Subcutaneous abdominal adipose tissue (tissue), 5 donors: Measurements from ENCODE around the gene CSNK2B.

Experiments used
- H3K27ac ChIP-seq: one replicate; pipeline ENCODE4 v1.7.0; 2013; ENCODE audit warnings: low read depth, mild to moderate bottlenecking, inconsistent platforms, low read length, moderate library complexity
- H3K27me3 ChIP-seq, 5 donors: one replicate each; pipeline ENCODE4 v1.7.0; 2013; ENCODE audit warnings: low read length in 5 of 5, inconsistent platforms in 1 of 5; ENCODE audit not compliant: control insufficient read depth in 5 of 5, insufficient read depth in 4 of 5
- H3K36me3 ChIP-seq, 5 donors: one replicate each; pipeline ENCODE4 v1.7.0; 2013; ENCODE audit warnings: low read length in 5 of 5; ENCODE audit not compliant: control insufficient read depth in 5 of 5, insufficient read depth in 5 of 5
- H3K4me1 ChIP-seq, 5 donors: one replicate each; pipeline ENCODE4 v1.7.0; 2013; ENCODE audit warnings: low read length in 5 of 5, mild to moderate bottlenecking in 3 of 5, moderate library complexity in 1 of 5; ENCODE audit not compliant: control insufficient read depth in 5 of 5, insufficient read depth in 5 of 5
- H3K4me3 ChIP-seq, 5 donors: one replicate each; pipeline ENCODE4 v1.7.0; 2013; ENCODE audit warnings: low read length in 5 of 5, low read depth in 1 of 5
- H3K9ac ChIP-seq, 5 donors: one replicate each; pipeline ENCODE4 v1.7.0; 2013; ENCODE audit warnings: low read length in 5 of 5, mild to moderate bottlenecking in 4 of 5, moderate library complexity in 3 of 5
- H3K9me3 ChIP-seq, 5 donors: one replicate each; pipeline ENCODE4 v1.7.0; 2013; ENCODE audit warnings: low read length in 5 of 5; ENCODE audit not compliant: control insufficient read depth in 5 of 5
- donor health status: healthy.
- donor health status: healthy.
- donor health status: healthy.
- donor health status: healthy.
- donor health status: healthy.

Gene CSNK2B

DNA sequence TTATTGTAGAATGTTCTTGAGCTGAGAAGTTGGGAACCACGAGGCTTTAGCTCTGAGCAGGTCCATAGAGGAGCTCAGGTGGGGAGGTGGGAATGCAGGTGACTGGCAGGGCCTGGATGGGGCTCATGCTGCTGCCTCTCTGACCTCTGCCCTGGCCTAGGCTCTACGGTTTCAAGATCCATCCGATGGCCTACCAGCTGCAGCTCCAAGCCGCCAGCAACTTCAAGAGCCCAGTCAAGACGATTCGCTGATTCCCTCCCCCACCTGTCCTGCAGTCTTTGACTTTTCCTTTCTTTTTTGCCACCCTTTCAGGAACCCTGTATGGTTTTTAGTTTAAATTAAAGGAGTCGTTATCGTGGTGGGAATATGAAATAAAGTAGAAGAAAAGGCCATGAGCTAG, 3.8 kb downstream of the CSNK2B start, which contains the start of gene LY6G5B:
LY6G5B (plus strand) TSS at position 301 of the 400 bp plus-strand sequence. CDS start 975 bp downstream, outside the sequence.
- Histone ChIP-seq H3K4me3 (no peak within 1 kb of the TSS), H3K9ac (no peak within 1 kb of the TSS), H3K27me3 (no peaks in the 10 kb centered on the region), H3K27ac (no peak within 1 kb of the TSS), H3K9me3 (no peaks in the 10 kb centered on the region), H3K36me3 (peaks cover 6 to 66% (median 61%) of the 10 kb centered on the region in 5 donors), H3K4me1 (peaks cover 9 to 24% (median 12%) of the 10 kb centered on the region in 5 donors)

DNA sequence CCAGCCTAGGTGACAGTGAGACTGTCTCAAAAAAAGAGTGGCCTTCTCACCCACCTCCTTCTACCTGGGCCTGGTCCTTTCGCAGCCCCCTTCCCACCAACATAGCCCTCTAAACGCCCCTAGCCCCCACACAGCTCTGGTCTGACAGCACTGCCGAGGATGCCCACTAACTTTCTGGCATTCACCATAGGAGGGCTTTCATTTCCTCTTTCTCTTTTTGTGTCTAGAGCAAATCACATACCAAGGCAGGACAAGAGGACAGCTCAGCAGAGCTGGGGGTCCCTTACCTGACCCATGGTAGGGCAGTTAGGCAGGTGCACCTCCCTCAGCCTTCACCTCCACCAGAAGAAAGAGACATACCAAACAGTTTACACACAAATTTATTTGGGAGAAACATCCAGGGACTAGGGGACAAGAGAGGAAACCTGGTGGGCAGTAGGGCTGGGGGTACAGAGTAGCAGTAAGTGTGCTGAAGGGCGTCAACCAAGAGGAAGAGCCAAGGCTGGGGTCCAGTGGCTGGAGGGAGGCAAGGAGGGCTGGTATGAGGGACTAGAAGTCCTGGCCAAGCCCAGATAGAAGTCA, 10.5 kb downstream of the CSNK2B start:
- Histone ChIP-seq H3K36me3 (peaks cover 2 to 30% (median 23%) of the 10 kb centered on the region in 5 donors), H3K4me1 (peaks cover 0 to 14% (median 14%) of the 10 kb centered on the region in 5 donors), H3K4me3 (no peak overlapping the region), H3K27ac (no peak overlapping the region), H3K9me3 (no peaks in the 10 kb centered on the region), H3K27me3 (no peaks in the 10 kb centered on the region), H3K9ac (no peak overlapping the region)

DNA sequence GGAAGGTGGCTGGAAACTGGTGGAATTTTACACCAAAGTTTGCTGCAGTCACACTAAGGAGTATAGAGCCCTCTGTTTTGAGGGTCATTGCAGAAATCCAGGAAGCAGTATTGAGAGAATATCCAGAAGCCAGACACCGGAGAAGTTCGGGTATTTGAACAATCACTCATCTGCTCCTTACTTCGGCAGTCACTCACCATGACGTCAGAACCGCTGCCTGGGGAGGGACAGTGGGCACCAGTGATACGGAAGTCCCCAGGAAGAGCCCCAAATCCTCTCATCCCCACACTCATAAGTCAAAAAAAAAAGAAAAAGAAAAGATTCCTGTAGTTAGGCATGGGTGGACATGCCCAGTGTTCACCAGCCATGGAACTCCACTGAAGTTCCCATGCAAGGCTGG, 11.0 kb downstream of the CSNK2B start:
- Histone ChIP-seq H3K27me3 (no peaks in the 10 kb centered on the region), H3K4me3 (no peak overlapping the region), H3K9me3 (no peaks in the 10 kb centered on the region), H3K36me3 (peaks cover 0 to 25% (median 18%) of the 10 kb centered on the region in 5 donors), H3K4me1 (peaks cover 0 to 19% (median 17%) of the 10 kb centered on the region in 5 donors), H3K9ac (no peak overlapping the region), H3K27ac (no peak overlapping the region)

DNA sequence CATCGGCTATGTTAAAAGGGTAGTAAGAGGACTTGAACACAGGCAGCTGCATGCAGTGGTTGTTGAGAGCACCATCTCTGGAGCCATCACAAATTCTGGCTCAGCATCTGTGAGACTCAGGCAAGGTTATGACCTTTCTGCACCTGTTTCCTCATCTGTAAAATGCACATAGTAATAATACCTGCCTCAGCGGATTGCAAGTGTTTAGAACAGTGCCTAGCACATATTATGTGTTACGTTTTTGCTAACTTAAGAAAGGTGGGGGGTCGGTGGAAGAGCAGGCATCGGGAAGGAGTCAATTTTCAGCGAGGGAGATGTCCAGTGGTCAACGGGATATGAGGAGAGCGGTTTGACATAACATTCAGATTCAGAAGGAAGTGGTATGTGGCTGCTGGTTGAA, 12.1 kb downstream of the CSNK2B start:
- no peak overlapping the region for H3K27ac ChIP-seq
- H3K27me3 ChIP-seq, result no peaks in the 10 kb centered on the region
- H3K4me3 ChIP-seq, result no peak overlapping the region
- no peaks in the 10 kb centered on the region for H3K9me3 ChIP-seq
- peaks cover 0 to 15% (median 9%) of the 10 kb centered on the region in 5 donors for H3K36me3 ChIP-seq
- H3K9ac ChIP-seq, result no peak overlapping the region
- peaks cover 0 to 19% (median 17%) of the 10 kb centered on the region in 5 donors for H3K4me1 ChIP-seq

DNA sequence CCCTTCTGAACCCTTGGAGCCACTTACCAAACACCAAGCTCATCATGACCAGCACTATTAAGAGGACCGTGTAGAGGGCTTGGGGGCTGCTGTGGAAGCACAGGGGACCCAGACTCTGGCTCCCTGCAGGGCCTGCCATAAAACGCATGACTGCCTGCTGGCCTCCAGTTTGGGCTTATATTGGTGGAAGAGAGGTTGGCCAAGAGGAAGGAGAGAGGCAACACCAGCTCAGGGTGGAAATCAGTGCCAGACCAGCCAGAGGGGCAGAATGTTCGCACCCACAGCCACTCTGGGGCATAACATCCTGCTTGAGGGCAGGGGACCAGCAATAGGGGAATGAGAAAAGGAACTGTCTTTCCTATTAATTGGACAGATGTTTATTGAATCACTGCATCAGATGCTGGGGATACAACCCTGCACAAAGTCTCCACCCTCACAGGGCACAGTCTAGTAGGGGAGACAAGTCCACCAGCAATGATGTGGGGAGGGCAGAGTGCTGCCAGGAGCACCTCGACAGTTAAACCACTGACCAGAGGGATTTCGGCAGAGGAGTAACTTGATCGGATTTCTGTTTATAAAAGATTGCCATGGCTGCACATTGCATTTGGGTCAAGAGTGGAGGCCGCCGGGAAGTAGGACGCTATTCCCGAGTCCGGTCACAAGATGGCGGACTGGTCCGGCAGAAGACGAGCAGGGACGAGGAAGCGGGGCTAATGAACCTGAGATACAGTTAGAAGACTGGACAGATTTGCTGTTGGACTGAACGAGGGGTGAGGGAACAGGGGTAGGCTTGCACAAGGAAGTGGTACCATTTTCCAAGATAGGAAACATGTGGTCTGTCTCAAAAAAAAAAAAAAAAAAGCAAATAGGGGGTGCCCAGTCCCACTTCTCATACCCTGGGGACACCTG, 14.6 kb downstream of the CSNK2B start, which contains the start of gene LY6G5C:
LY6G5C (minus strand) TSS at position 842 of the 909 bp plus-strand sequence; CDS start at position 148, 694 bp downstream.
- no peaks in the 10 kb centered on the region for H3K9me3 ChIP-seq

DNA sequence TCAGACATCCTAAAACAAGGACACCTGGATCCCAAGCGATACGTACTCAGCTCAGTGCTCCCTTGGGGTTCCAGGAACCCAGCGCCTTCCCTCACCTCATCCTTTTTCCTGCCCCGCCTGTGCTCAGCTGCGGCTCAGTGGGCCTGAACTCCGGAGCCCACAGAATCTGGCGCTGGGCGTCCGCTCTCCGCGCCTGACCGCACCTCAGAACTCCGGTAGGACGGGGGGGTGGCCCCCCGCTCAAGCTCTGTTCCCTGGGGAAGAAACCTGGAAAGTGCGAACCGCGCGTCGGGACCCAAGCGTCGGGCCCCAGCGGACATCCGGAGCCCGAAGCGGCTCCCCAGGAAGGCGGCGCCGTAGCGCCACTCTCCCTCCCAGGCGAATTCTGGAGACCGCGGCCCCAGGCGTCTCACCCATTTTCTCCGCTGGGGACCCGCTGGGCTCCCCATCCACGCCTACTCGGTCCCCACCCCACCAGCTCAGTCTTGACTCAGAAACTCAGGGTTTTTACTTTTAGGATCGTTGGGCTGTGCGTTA, 15.3 kb downstream of the CSNK2B start:
- Histone ChIP-seq H3K4me3 (peak overlapping the region; percentile 65 to 74 (median 69)), H3K27ac (peak overlapping the region; percentile 49), H3K4me1 (peaks cover 0 to 23% (median 20%) of the 10 kb centered on the region in 5 donors), H3K9ac (peak overlapping the region in 4 of 5 donors; percentile 45 to 80 (median 68)), H3K9me3 (no peaks in the 10 kb centered on the region), H3K36me3 (peaks cover 0 to 14% (median 11%) of the 10 kb centered on the region in 5 donors), H3K27me3 (no peaks in the 10 kb centered on the region)

More for the DNA sequence above, 14.6 kb downstream of the CSNK2B start, which contains the start of gene LY6G5C:
- Histone ChIP-seq H3K4me3 (peak within 1 kb of the TSS; percentile 65 to 74 (median 69)), H3K27ac (peak within 1 kb of the TSS; percentile 49), H3K36me3 (peaks cover 0 to 8% (median 6%) of the 10 kb centered on the region in 5 donors), H3K4me1 (peaks cover 0 to 23% (median 20%) of the 10 kb centered on the region in 5 donors), H3K27me3 (no peaks in the 10 kb centered on the region), H3K9ac (peak within 1 kb of the TSS in 4 of 5 donors; percentile 45 to 80 (median 68))

DNA sequence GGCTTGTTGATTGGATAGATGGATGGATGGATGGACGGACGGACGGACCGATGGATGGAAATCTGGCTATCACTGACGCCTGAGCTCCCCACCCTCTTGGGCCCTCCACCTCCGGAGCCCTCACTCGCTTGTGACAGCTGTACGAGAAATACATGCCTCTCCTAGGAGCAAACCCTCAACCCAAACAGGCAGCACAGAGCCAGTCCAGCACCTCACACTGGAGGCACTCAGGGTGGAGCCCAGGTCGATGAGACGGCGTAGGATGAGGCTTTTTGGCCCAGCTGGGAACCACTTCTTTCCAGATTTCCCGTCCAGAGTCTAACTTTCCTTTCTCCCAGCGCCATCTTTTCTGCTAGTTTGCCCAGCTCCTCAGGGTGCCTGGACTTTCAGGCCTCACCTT, 17.7 kb downstream of the CSNK2B start:
- no peak overlapping the region for H3K27ac ChIP-seq
- H3K9ac ChIP-seq, result no peak overlapping the region
- H3K9me3 ChIP-seq, result no peaks in the 10 kb centered on the region
- H3K27me3 ChIP-seq, result no peaks in the 10 kb centered on the region
- peaks cover 0 to 23% (median 20%) of the 10 kb centered on the region in 5 donors for H3K4me1 ChIP-seq
- no peak overlapping the region for H3K4me3 ChIP-seq
- peaks cover 0 to 38% (median 35%) of the 10 kb centered on the region in 5 donors for H3K36me3 ChIP-seq

DNA sequence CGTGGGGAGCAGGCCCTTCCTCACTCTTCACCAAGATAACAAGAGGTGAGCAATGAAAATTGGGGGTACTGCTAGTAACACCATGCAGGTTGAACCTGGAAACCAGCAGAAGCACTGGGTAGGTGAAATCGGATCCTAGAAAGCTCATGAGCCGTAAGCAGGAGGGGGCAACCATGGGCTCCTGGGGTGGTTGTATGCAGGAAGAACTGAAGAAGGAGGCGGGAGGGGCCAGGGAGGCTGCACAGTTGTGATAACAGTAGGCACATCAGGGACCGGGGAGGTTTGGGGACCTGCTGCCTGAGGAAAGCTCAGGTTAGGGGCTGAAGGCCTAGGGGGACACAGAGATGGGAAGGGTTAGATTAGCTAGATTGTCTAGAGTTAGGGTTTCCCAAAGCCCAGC, 20.6 kb downstream of the CSNK2B start:
- peaks cover 0 to 67% (median 63%) of the 10 kb centered on the region in 5 donors for H3K36me3 ChIP-seq
- H3K4me1 ChIP-seq, result peaks cover 0 to 9% (median 6%) of the 10 kb centered on the region in 5 donors
- H3K4me3 ChIP-seq, result no peak overlapping the region
- no peaks in the 10 kb centered on the region for H3K27me3 ChIP-seq
- H3K27ac ChIP-seq, result no peak overlapping the region
- H3K9ac ChIP-seq, result no peak overlapping the region
- no peaks in the 10 kb centered on the region for H3K9me3 ChIP-seq

DNA sequence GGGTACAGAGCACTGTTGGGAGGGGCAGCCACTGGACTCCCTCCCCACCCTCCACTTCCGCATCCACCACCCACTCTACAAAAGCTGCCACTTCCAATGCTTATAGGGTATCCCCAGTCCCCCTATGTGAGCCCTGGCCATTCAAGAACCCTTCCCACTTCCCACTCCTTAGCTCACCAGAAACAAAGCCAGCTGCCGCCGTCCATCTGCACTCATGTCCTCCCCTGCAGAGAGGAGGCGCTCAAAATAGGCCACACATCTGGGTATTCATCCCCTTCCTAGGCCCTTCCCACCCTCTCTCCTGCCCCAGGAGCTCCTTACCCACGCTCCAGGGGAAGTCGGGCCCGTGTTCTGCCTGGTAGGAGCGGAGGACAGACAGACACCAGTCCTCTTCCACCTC, 21.4 kb downstream of the CSNK2B start:
- Histone ChIP-seq H3K36me3 (peaks cover 3 to 75% (median 71%) of the 10 kb centered on the region in 5 donors), H3K27me3 (no peaks in the 10 kb centered on the region), H3K9me3 (no peaks in the 10 kb centered on the region), H3K4me1 (peaks cover 0 to 4% (median 3%) of the 10 kb centered on the region in 5 donors), H3K27ac (no peak overlapping the region), H3K4me3 (no peak overlapping the region), H3K9ac (no peak overlapping the region)
